ENCODE data around the gene ARSA. TPM values are rescaled to one million over a fixed set of nuclear protein-coding genes. Genes with fewer than 3 reads are reported as not detected.
A peak's percentile ranks its signal among the peaks of the same experiment; 100 is the strongest.

ARSA gene
- total RNA-seq, 2 experiments from 2014 or later: 31.6 to 34.4 TPM

DNA sequence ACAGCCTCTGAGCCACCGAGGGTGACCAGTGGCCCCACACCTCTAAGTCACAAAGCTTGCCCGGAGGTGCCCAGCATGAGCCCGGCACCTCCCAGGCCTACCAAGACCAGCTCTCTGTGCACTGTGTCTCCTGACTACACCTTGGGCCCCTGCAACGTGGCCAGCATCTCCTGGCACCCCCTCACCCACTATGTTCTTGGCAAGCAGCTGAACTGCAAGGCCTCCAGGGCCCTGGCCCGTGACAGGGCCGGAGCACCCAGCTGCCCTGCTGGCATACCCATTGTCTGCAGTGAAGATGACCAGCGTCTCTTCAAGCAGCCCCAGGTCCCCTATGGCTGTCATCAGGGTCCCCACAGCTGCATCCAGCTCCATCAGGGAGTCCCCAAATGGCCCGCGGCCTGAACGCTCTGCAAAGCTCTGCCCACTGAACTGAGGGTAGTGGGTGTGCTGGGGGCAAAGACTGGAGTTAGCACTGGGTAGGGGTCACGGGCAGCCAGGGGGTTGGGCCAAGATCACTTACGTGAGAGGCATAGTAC, 1.6 kb downstream of the ARSA start:
- intact Hi-C loops (cut with micrococcal nuclease; ENCODE audit: unreplicated experiment): no loop called here
- no peaks in the 10 kb centered on the region for H3K9me3 ChIP-seq (ENCODE audit: low read length)
- H3K36me3 ChIP-seq (ENCODE audit: insufficient read depth, low read length): no peaks in the 10 kb centered on the region
- H3K4me1 ChIP-seq (ENCODE audit: insufficient read depth, low read length, poor library complexity, severe bottlenecking): peaks cover 25% of the 10 kb centered on the region
- no peak for DNase-seq (ENCODE audit: low spot score)
- no peaks in the 10 kb centered on the region for H4K20me1 ChIP-seq (ENCODE audit: insufficient read depth, low read length)
- peak overlapping the region; percentile 68; the same call in 1 of the 2 replicates for H3K4me2 ChIP-seq (ENCODE audit: low read length)
- H3K27ac ChIP-seq (ENCODE audit: low read depth, low read length, poor library complexity, severe bottlenecking): no peak overlapping the region
- H2AFZ ChIP-seq (ENCODE audit: low read length): no peak overlapping the region
- ChIA-PET CTCF (ENCODE audit: unreplicated experiment) (no interaction called here), POLR2A (no interaction called here)
- no peaks in the 10 kb centered on the region for H3K9me2 ChIP-seq (ENCODE audit: insufficient read depth, low read length)
- H3K4me3 ChIP-seq (ENCODE audit: low read depth, low read length, poor library complexity, severe bottlenecking): no peak overlapping the region
- no peaks in the 10 kb centered on the region for H3K79me2 ChIP-seq (ENCODE audit: insufficient read depth, low read depth, low read length)
- no TSS peak for BruUV-seq (replicated peaks)
- no peak for TF ChIP-seq EZH2phosphoT487 (IDR thresholded peaks at IDR 0.05; ENCODE audit: borderline replicate concordance, low read depth, low read length)
- TF ChIP-seq, protein P1, sequence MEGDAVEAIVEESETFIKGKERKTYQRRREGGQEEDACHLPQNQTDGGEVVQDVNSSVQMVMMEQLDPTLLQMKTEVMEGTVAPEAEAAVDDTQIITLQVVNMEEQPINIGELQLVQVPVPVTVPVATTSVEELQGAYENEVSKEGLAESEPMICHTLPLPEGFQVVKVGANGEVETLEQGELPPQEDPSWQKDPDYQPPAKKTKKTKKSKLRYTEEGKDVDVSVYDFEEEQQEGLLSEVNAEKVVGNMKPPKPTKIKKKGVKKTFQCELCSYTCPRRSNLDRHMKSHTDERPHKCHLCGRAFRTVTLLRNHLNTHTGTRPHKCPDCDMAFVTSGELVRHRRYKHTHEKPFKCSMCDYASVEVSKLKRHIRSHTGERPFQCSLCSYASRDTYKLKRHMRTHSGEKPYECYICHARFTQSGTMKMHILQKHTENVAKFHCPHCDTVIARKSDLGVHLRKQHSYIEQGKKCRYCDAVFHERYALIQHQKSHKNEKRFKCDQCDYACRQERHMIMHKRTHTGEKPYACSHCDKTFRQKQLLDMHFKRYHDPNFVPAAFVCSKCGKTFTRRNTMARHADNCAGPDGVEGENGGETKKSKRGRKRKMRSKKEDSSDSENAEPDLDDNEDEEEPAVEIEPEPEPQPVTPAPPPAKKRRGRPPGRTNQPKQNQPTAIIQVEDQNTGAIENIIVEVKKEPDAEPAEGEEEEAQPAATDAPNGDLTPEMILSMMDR (conservative IDR thresholded peaks at IDR 0.05; ENCODE audit: low read length): no peak

DNA sequence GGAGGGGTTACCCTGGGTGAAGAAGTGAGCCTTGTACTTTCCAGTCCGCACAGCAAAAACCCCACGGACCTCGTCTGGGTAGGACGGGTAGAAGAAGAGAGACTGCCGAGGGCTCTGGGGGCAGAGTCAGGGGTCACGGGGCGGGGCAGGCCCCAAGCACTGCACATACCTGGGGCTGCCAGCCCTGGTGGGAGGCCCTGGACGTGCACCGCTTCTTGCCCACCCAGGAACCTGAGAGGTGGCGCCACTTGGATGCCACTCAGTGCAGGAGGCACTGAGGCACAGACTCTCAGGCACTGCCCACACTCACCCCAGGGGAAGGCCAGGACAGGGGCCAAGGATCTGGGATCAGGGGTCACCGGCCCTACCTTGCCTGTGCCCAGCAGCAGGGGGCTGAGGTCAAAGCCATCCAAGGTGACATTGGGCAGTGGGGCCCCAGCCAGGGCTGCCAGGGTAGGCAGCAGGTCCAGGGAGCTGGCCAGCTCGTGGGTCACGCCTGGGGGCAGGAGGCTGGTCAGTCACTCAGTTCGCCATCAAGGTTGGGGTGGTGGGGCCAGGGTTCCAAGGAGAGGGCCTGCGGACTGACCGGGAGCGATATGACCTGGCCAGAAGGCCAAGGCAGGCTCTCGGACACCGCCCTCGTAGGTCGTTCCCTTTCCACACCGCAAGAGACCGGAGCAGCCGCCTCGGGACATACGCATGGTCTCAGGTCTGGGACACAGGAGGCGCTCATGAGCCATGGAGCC, 2.2 kb downstream of the ARSA start:
- no peak for DNase-seq (ENCODE audit: low spot score)
- H4K20me1 ChIP-seq (ENCODE audit: insufficient read depth, low read length): no peaks in the 10 kb centered on the region
- BruUV-seq (replicated peaks): no TSS peak
- intact Hi-C loops (cut with micrococcal nuclease; ENCODE audit: unreplicated experiment): no loop called here
- H3K4me3 ChIP-seq (ENCODE audit: low read depth, low read length, poor library complexity, severe bottlenecking): no peak overlapping the region
- no peaks in the 10 kb centered on the region for H3K9me3 ChIP-seq (ENCODE audit: low read length)
- peaks cover 31% of the 10 kb centered on the region for H3K4me1 ChIP-seq (ENCODE audit: insufficient read depth, low read length, poor library complexity, severe bottlenecking)
- no peaks in the 10 kb centered on the region for H3K79me2 ChIP-seq (ENCODE audit: insufficient read depth, low read depth, low read length)
- ChIA-PET CTCF (ENCODE audit: unreplicated experiment) (no interaction called here), POLR2A (no interaction called here)
- H3K9me2 ChIP-seq (ENCODE audit: insufficient read depth, low read length): no peaks in the 10 kb centered on the region
- H3K27ac ChIP-seq (ENCODE audit: low read depth, low read length, poor library complexity, severe bottlenecking): no peak overlapping the region
- TF ChIP-seq EZH2phosphoT487 (IDR thresholded peaks at IDR 0.05; ENCODE audit: borderline replicate concordance, low read depth, low read length): no peak
- TF ChIP-seq, protein P1 (conservative IDR thresholded peaks at IDR 0.05; ENCODE audit: low read length): 0 out of 2 replicates have a peak, but pooled peaks have one; percentile 27
- H3K4me2 ChIP-seq (ENCODE audit: low read length): no peak overlapping the region
- no peaks in the 10 kb centered on the region for H3K36me3 ChIP-seq (ENCODE audit: insufficient read depth, low read length)
- H2AFZ ChIP-seq (ENCODE audit: low read length): no peak overlapping the region

DNA sequence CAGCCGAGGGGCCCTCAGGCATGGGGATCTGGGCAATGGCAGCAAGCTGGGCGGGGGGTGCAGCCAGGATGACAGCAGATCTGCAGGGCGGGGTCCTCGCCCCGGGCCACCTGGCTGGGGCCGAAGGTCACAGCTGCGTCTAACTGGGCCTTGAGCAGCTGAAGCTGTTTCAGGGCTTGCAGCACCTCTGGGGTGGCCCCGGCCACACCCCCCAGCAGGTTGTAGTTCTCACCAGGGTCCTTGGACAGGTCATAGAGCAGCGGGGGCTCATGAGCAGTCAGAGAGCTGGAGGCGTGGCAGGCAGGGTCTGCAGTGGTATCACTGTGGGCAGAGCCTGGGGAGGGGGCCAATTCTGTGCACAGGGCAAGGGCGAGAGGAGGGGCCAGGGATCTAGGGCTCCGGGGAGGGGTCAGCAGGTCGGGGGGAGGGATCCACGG, 2.8 kb downstream of the ARSA start:
- Histone ChIP-seq H4K20me1 (ENCODE audit: insufficient read depth, low read length) (no peaks in the 10 kb centered on the region), H3K4me1 (ENCODE audit: insufficient read depth, low read length, poor library complexity, severe bottlenecking) (peaks cover 35% of the 10 kb centered on the region), H3K9me3 (ENCODE audit: low read length) (no peaks in the 10 kb centered on the region), H3K79me2 (ENCODE audit: insufficient read depth, low read depth, low read length) (no peaks in the 10 kb centered on the region), H3K9me2 (ENCODE audit: insufficient read depth, low read length) (no peaks in the 10 kb centered on the region), H2AFZ (ENCODE audit: low read length) (no peak overlapping the region), H3K4me2 (ENCODE audit: low read length) (no peak overlapping the region), H3K4me3 (ENCODE audit: low read depth, low read length, poor library complexity, severe bottlenecking) (no peak overlapping the region), H3K27ac (ENCODE audit: low read depth, low read length, poor library complexity, severe bottlenecking) (no peak overlapping the region), H3K36me3 (ENCODE audit: insufficient read depth, low read length) (no peaks in the 10 kb centered on the region)
- no TSS peak for BruUV-seq (replicated peaks)
- TF ChIP-seq, protein P1 (conservative IDR thresholded peaks at IDR 0.05; ENCODE audit: low read length): no peak
- TF ChIP-seq EZH2phosphoT487 (IDR thresholded peaks at IDR 0.05; ENCODE audit: borderline replicate concordance, low read depth, low read length): no peak
- POLR2A ChIA-PET: no interaction called here
- CTCF ChIA-PET (ENCODE audit: unreplicated experiment): no interaction called here
- no peak for DNase-seq (ENCODE audit: low spot score)
- intact Hi-C loops (cut with micrococcal nuclease; ENCODE audit: unreplicated experiment): no loop called here
